ENCODE results near the gene KCNQ1. TPM values are rescaled to one million over a fixed set of nuclear protein-coding genes. Genes with fewer than 3 reads are reported as not detected.

The KCNQ1 gene
- polyA plus RNA-seq, 2 donors: 0.31 to 0.52 TPM

GRCh38 chr11:2789791-2790567, 345.2 kb downstream of the KCNQ1 start:
- Histone ChIP-seq H3K27me3 (ENCODE audit: control insufficient read depth in 1 of 2, insufficient read depth in 2 of 2, low read length in 2 of 2) (no peaks in the 10 kb centered on the region), H3K27ac (ENCODE audit: low read depth in 2 of 2, low read length in 1 of 2) (no peak overlapping the region), H3K4me3 (ENCODE audit: low read depth in 1 of 2, low read length in 2 of 2) (no peak overlapping the region), H3K4me1 (ENCODE audit: control insufficient read depth in 2 of 2, insufficient read depth in 2 of 2, low read length in 1 of 2) (peaks cover 0 to 7% of the 10 kb centered on the region in 2 donors), H3K9me3 (ENCODE audit: control insufficient read depth in 2 of 2, insufficient read depth in 1 of 2, low read depth in 1 of 2, low read length in 1 of 2) (no peaks in the 10 kb centered on the region), H3K36me3 (ENCODE audit: control insufficient read depth in 2 of 2, insufficient read depth in 2 of 2, low read length in 1 of 2) (no peaks in the 10 kb centered on the region)
- WGBS, 2 donors: 90 to 95% methylated on average over 6 of the region's 6 CpGs

GRCh38 chr11:2790568-2790921, 345.7 kb downstream of the KCNQ1 start:
- Histone ChIP-seq H3K4me3 (ENCODE audit: low read depth in 1 of 2, low read length in 2 of 2) (no peak overlapping the region), H3K36me3 (ENCODE audit: control insufficient read depth in 2 of 2, insufficient read depth in 2 of 2, low read length in 1 of 2) (no peaks in the 10 kb centered on the region), H3K27ac (ENCODE audit: low read depth in 2 of 2, low read length in 1 of 2) (no peak overlapping the region), H3K4me1 (ENCODE audit: control insufficient read depth in 2 of 2, insufficient read depth in 2 of 2, low read length in 1 of 2) (peaks cover 0 to 7% of the 10 kb centered on the region in 2 donors), H3K27me3 (ENCODE audit: control insufficient read depth in 1 of 2, insufficient read depth in 2 of 2, low read length in 2 of 2) (no peaks in the 10 kb centered on the region), H3K9me3 (ENCODE audit: control insufficient read depth in 2 of 2, insufficient read depth in 1 of 2, low read depth in 1 of 2, low read length in 1 of 2) (no peaks in the 10 kb centered on the region)
- 96 to 98% methylated on average over 14 of the region's 14 CpGs for WGBS, 2 donors

- Histone ChIP-seq H3K27me3 (ENCODE audit: control insufficient read depth in 1 of 2, insufficient read depth in 2 of 2, low read length in 2 of 2) (no peaks in the 10 kb centered on the region), H3K9me3 (ENCODE audit: control insufficient read depth in 2 of 2, insufficient read depth in 1 of 2, low read depth in 1 of 2, low read length in 1 of 2) (no peaks in the 10 kb centered on the region), H3K4me1 (ENCODE audit: control insufficient read depth in 2 of 2, insufficient read depth in 2 of 2, low read length in 1 of 2) (peaks cover 0 to 7% of the 10 kb centered on the region in 2 donors), H3K4me3 (ENCODE audit: low read depth in 1 of 2, low read length in 2 of 2) (no peak overlapping the region), H3K36me3 (ENCODE audit: control insufficient read depth in 2 of 2, insufficient read depth in 2 of 2, low read length in 1 of 2) (no peaks in the 10 kb centered on the region), H3K27ac (ENCODE audit: low read depth in 2 of 2, low read length in 1 of 2) (no peak overlapping the region)
- WGBS, 2 donors: 82% methylated on average over 20 of the region's 20 CpGs
Measured at GRCh38 chr11:2791139-2791520, 346.3 kb downstream of the KCNQ1 start.

GRCh38 chr11:2791521-2792380, 346.9 kb downstream of the KCNQ1 start:
- H3K9me3 ChIP-seq (ENCODE audit: control insufficient read depth in 2 of 2, insufficient read depth in 1 of 2, low read depth in 1 of 2, low read length in 1 of 2): no peaks in the 10 kb centered on the region
- H3K36me3 ChIP-seq (ENCODE audit: control insufficient read depth in 2 of 2, insufficient read depth in 2 of 2, low read length in 1 of 2): no peaks in the 10 kb centered on the region
- H3K4me1 ChIP-seq (ENCODE audit: control insufficient read depth in 2 of 2, insufficient read depth in 2 of 2, low read length in 1 of 2): peaks cover 0 to 7% of the 10 kb centered on the region in 2 donors
- H3K27ac ChIP-seq (ENCODE audit: low read depth in 2 of 2, low read length in 1 of 2): peak overlapping the region in 1 of 2 donors; percentile 26
- H3K27me3 ChIP-seq (ENCODE audit: control insufficient read depth in 1 of 2, insufficient read depth in 2 of 2, low read length in 2 of 2): no peaks in the 10 kb centered on the region
- H3K4me3 ChIP-seq (ENCODE audit: low read depth in 1 of 2, low read length in 2 of 2): peak overlapping the region; percentile 21 to 47
- WGBS, 2 donors: 10 to 25% methylated on average over 67 to 71 of the region's 71 CpGs

GRCh38 chr11:2792381-2793250, 347.8 kb downstream of the KCNQ1 start:
- H3K9me3 ChIP-seq (ENCODE audit: control insufficient read depth in 2 of 2, insufficient read depth in 1 of 2, low read depth in 1 of 2, low read length in 1 of 2): no peaks in the 10 kb centered on the region
- 88 to 91% methylated on average over 28 of the region's 28 CpGs for WGBS, 2 donors
- H3K4me1 ChIP-seq (ENCODE audit: control insufficient read depth in 2 of 2, insufficient read depth in 2 of 2, low read length in 1 of 2): peaks cover 0 to 7% of the 10 kb centered on the region in 2 donors
- no peaks in the 10 kb centered on the region for H3K36me3 ChIP-seq (ENCODE audit: control insufficient read depth in 2 of 2, insufficient read depth in 2 of 2, low read length in 1 of 2)
- no peaks in the 10 kb centered on the region for H3K27me3 ChIP-seq (ENCODE audit: control insufficient read depth in 1 of 2, insufficient read depth in 2 of 2, low read length in 2 of 2)
- H3K4me3 ChIP-seq (ENCODE audit: low read depth in 1 of 2, low read length in 2 of 2): no peak overlapping the region
- no peak overlapping the region for H3K27ac ChIP-seq (ENCODE audit: low read depth in 2 of 2, low read length in 1 of 2)

GRCh38 chr11:2793701-2794045, 348.9 kb downstream of the KCNQ1 start:
- no peak overlapping the region for H3K4me3 ChIP-seq (ENCODE audit: low read depth in 1 of 2, low read length in 2 of 2)
- no peaks in the 10 kb centered on the region for H3K36me3 ChIP-seq (ENCODE audit: control insufficient read depth in 2 of 2, insufficient read depth in 2 of 2, low read length in 1 of 2)
- 92 to 94% methylated on average over 4 of the region's 4 CpGs for WGBS, 2 donors
- H3K9me3 ChIP-seq (ENCODE audit: control insufficient read depth in 2 of 2, insufficient read depth in 1 of 2, low read depth in 1 of 2, low read length in 1 of 2): no peaks in the 10 kb centered on the region
- H3K27ac ChIP-seq (ENCODE audit: low read depth in 2 of 2, low read length in 1 of 2): no peak overlapping the region
- H3K4me1 ChIP-seq (ENCODE audit: control insufficient read depth in 2 of 2, insufficient read depth in 2 of 2, low read length in 1 of 2): peaks cover 0 to 7% of the 10 kb centered on the region in 2 donors
- no peaks in the 10 kb centered on the region for H3K27me3 ChIP-seq (ENCODE audit: control insufficient read depth in 1 of 2, insufficient read depth in 2 of 2, low read length in 2 of 2)

- Histone ChIP-seq H3K4me1 (ENCODE audit: control insufficient read depth in 2 of 2, insufficient read depth in 2 of 2, low read length in 1 of 2) (peaks cover 0 to 7% of the 10 kb centered on the region in 2 donors), H3K27ac (ENCODE audit: low read depth in 2 of 2, low read length in 1 of 2) (no peak overlapping the region), H3K36me3 (ENCODE audit: control insufficient read depth in 2 of 2, insufficient read depth in 2 of 2, low read length in 1 of 2) (no peaks in the 10 kb centered on the region), H3K27me3 (ENCODE audit: control insufficient read depth in 1 of 2, insufficient read depth in 2 of 2, low read length in 2 of 2) (no peaks in the 10 kb centered on the region), H3K4me3 (ENCODE audit: low read depth in 1 of 2, low read length in 2 of 2) (no peak overlapping the region), H3K9me3 (ENCODE audit: control insufficient read depth in 2 of 2, insufficient read depth in 1 of 2, low read depth in 1 of 2, low read length in 1 of 2) (no peaks in the 10 kb centered on the region)
- 86 to 88% methylated on average over 18 of the region's 18 CpGs for WGBS, 2 donors
Measured at GRCh38 chr11:2794046-2794967, 349.5 kb downstream of the KCNQ1 start.

- Histone ChIP-seq H3K36me3 (ENCODE audit: control insufficient read depth in 2 of 2, insufficient read depth in 2 of 2, low read length in 1 of 2) (no peaks in the 10 kb centered on the region), H3K4me3 (ENCODE audit: low read depth in 1 of 2, low read length in 2 of 2) (no peak overlapping the region), H3K4me1 (ENCODE audit: control insufficient read depth in 2 of 2, insufficient read depth in 2 of 2, low read length in 1 of 2) (peaks cover 0 to 7% of the 10 kb centered on the region in 2 donors), H3K27ac (ENCODE audit: low read depth in 2 of 2, low read length in 1 of 2) (no peak overlapping the region), H3K27me3 (ENCODE audit: control insufficient read depth in 1 of 2, insufficient read depth in 2 of 2, low read length in 2 of 2) (no peaks in the 10 kb centered on the region), H3K9me3 (ENCODE audit: control insufficient read depth in 2 of 2, insufficient read depth in 1 of 2, low read depth in 1 of 2, low read length in 1 of 2) (peaks cover 0 to 1% of the 10 kb centered on the region in 2 donors)
- 89 to 90% methylated on average over 12 of the region's 12 CpGs for WGBS, 2 donors
Measured at GRCh38 chr11:2794968-2795322, 350.1 kb downstream of the KCNQ1 start.

All from esophagus (tissue), 2 donors.